GM21717 (cell line): ENCODE results near the gene KCTD14.
"Not testable (repeated sequence)": the region's sequence is repeated elsewhere in the genome, so short reads cannot be mapped to it uniquely, and the experiment has no call there.

ENCODE experiments used
- ATAC-seq: cut with Tn5 transposase; IDR thresholded peaks from one replicate; pipeline ENCODE4 v1.9.1; 2021; ENCODE audit warnings: mild to moderate bottlenecking, moderate library complexity; ENCODE audit not compliant: unreplicated experiment

The KCTD14 gene

GRCh38 chr11:78022397-78023396 is at the start of gene KCTD14:
TSS of gene KCTD14 (minus strand) at chr11:78023276. CDS start at chr11:78023249, 27 bp downstream.
- no peak for ATAC-seq

DNA sequence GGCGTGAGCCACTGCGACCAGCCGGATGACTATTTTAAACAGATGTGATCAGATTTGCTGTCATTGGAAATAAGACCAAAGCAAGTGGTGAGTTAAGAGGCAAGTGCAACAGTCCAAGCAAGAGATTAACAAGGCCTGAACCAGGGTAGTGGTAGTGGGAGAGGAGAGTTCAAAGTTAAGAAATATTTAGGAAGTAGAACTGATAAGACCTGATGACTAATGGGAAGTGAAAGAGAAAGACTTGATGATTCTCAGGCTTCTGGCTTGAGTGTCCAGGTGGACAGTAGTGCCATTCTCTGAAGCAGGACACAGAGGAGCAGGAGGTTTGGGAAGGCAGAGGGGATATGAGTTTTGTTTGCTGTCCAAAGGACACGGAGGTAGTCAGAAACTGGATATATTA is 49.4 kb upstream of the KCTD14 start:
- no peak for ATAC-seq

DNA sequence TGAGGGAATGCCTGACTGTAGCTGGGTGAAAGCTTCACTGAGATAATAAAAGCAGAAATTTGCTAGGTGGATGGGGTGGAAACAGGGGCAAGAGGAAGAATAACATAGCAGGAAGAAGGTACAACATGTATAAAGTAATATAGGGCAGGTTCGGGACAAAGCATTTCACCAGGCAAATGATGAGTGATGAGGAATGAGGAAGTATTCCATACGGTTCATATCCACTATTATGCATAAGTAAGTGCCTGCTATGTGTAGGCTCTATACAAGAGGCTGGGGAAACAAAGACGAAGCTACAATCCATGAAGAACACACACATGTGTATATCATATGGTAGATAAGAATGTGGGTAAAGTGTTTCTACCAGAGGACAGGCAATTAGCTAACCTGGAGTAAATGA is 48.6 kb upstream of the KCTD14 start:
- ATAC-seq: no peak

DNA sequence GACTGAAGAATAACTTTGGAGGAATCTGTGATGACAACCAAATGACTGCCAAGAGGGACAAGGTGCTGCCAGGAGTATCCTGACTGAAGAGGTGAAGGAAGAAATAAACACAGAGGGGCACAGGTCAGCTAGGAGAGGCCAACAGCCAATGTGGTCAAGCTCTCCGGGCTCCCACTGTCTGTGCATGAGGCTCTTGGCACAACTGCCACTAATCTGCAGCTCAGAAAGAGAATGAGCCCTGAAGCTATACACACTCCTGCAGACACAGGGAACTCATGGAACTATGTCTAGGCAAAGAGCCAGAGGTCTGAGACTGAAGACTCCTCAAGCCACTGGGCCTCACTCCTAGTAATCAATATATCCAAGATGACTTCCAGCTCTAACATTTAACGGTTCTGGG is 47.5 kb upstream of the KCTD14 start:
- no peak for ATAC-seq

- ATAC-seq: no peak
These were observed 46.4 kb upstream of the KCTD14 start for GRCh38 chr11:78069465-78069864.

GRCh38 chr11:78067704-78068103 is 44.6 kb upstream of the KCTD14 start:
- ATAC-seq: no peak

DNA sequence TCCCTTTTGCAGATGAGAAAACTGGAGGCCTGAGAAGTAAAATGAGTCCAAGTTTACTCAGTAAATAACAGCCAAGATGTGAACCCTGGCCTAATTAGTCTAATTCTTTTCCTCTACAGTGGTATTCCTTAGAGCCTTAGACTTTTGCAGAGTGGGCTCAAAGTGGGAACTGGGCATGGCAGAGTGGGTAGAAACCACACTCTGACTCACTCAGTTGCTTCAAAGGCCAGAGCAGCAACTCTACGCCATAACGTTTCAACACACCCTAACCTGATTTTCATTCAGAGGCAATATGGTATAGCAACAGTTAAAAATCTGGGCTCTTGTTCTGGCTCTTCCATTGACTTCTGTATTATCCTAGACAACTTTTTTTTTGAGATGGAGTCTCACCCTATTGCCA is 43.4 kb upstream of the KCTD14 start:
- ATAC-seq: no peak

DNA sequence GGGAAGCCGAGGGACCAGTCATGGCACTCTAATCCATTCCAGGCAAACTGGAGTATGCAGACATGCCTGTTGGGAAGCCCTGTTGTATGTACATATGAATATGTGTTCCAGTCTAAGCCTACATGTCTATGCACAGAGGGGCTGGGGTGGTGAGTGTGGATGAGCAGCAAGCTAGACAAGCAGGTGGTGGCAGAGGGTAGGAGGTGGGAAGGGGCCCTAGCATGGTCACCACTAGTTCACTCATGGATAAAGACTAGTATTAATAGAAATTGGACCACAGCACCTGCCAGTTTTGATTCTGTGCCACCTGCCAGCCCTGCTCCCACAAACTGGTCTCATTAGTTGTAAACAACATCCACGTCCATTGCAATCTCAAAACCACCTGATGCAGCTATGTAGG is 42.1 kb upstream of the KCTD14 start:
- no peak for ATAC-seq

DNA sequence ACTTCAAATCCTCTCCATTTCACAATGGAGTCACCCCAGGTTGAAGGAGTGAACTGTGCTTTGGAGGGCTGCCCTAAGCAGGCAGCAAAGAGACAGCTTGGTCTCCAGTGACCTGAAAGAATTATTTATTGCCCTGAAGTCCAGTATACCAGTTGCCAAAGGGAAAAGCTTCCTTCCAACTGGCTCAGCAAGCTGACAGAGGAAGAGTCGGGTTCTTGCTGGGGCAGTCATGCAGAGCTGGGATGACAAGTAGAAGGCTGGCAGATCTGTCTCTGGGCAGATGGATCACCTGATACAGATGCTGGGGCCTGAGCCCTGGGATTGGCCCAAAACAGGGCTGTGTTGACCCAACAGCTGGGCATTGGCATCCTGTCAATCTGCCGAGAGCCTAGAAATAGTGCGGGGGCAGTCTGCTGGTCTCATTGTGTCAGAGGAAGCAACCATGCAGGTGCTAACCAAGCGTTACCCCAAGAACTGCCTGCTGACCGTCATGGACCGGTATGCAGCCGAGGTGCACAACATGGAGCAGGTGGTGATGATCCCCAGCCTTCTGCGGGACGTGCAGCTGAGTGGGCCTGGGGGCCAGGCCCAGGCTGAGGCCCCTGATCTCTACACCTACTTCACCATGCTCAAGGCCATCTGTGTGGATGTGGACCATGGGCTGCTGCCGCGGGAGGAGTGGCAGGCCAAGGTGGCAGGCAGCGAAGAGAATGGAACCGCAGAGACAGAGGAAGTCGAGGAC is 40.5 kb upstream of the KCTD14 start, which contains the start of gene THRSP:
Gene THRSP (plus strand): TSS at position 422 of the 742 bp plus-strand sequence. CDS start 21 bp downstream, at position 443.
- ATAC-seq: no peak

GRCh38 chr11:78062671-78063070 is 39.6 kb upstream of the KCTD14 start:
- no peak for ATAC-seq

DNA sequence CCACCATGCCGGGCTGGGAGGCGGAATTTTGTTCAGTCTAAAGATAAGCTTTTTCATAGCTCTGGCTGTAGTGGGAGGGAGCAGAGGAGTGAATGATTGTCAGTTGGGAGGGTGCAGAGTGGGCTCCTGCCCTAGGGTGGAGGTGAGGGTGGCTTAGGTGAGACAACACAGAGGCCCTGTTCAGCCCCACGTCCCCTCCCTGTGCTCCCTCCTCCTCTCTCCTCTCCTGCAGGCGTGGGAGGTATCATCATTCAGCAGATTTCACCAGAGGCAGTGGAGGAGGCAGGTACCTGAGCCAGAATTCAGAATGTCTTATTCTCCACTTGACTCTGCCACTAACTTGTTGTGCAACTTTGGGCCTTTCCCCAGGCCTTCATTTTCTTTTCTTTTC is 38.8 kb upstream of the KCTD14 start:
- no peak for ATAC-seq

DNA sequence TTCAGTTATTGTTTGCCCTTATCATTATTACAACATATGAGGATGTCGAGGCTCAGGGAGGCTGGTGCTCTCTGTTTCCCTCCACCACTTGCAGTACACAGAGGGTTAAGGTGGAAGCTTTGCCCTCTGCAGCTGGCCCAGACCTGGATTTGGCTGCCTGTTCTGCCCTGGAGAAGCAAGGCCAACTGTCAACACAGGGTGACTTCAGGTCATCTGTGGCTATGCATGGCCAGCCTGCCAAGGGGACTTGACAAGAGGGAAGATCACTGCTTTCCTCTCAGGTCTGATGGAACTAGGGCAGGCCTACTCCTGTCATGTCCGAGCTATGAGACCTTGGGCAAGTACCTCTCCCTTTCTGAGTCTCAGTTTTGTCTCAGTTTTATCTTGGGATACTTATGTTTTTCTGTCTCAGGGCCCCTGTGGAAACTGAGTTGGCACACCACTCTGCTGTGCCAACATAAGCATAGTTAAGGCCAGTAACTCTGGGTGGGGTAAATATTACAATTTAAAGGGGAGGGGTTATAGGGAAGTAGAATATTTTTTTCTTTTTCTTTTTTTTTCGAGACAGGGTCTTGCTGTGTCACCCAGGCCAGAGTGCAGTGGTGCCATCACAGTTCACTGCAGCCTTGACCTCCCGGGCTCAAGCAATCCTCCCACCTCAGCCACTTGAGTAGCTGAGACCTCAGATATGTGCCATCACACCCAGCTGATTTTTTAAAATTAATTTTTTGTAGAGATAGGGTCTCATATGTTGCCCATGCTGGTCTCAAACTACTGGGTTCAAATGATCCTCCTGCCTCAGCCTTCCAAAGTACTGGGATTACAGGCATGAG is 38.2 kb upstream of the KCTD14 start:
- ATAC-seq: no peak

- ATAC-seq: no peak
These were observed 37.5 kb upstream of the KCTD14 start for GRCh38 chr11:78060533-78060932.

DNA sequence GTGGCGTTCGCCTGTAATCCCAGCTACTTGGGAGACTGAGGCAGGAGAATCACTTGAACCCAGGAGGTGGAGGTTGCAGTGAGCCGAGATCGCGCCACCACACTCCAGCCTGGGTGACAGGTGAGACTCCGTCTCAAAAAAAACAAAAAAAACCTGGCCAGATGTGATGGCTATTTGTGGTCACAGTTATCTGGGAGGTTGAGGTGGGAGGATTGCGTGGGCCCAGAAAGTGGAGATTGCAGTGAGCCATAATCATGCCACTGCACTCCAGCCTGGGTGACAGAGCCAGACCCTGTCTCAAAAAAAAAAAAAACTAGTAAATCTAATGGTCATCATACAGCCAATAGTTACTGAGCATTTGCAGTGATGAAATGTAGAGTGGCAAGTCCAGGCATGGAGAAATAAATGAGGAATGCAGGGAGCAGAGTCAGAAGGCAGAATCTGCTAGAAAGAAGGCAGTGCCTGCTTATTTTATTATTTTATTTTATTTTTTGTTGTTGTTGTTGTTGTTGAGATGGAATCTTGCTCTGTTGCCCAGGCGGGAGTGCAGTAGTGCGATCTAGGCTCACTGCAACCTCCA is 36.8 kb upstream of the KCTD14 start:
- not testable (repeated sequence) for ATAC-seq

GRCh38 chr11:78057462-78058055 is 34.5 kb upstream of the KCTD14 start:
- no peak for ATAC-seq

GRCh38 chr11:78056093-78056492 is 33.0 kb upstream of the KCTD14 start:
- ATAC-seq: no peak

DNA sequence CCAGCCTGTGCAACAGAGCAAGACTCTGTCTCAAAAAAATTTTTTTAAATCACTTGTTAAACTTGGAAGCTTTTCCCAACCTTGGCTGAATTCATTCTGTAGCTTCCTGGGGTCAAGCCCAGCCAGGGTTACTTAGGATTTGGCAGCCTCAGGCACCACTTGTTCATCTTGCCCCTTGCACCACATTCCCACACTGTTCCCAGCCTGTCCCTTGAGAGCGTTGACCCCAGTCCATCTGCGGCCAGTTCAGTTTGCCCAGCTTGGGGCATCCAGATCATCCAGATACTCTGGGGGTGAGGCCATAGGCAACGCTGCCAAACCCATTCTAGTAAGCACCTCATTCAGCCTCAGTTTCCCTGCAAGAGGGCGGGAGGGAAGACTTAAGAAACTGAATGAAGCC is 31.9 kb upstream of the KCTD14 start:
- ATAC-seq: no peak

DNA sequence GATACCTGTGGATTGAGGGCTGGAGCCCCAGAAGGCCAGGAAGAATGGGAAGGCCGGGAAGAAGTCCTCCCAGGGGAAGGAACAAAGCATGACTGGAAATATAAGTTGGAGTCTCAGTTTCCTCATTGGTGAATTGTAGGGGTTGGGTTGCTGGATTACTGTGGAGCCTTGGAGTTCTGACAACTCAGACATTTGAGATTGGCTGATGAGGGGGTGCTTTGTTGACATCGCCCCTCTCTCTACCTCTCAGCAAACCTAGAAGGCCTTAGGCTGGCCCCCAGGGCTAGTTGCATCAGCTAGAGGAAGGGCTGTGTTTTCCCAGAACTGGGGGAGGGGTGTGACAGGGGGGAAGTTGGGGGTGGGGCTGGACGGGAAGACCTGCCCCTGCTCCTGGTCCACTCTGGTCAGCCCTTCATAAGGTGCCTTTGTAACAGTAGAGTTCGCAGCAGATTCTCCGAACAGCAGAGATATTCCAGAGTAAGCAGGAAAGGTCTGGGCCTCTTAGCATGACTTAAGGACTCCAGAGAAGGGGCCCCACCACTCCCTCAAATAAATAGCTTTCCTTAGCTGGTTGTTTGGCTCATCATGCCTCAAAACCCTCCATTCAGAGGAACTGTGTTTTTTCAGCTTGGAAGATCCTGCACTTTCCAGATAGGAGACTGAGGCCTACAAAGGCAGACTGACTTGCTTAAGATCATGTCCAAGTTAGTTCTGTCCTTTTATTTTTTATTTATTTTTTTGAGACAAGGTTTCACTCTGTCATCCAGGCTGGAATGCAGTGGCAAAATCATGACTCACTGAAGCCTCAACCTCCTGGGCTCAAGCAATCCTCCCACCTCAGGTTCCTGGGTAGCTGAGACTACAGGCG is 28.1 kb upstream of the KCTD14 start:
- ATAC-seq: no peak

- ATAC-seq: no peak
These were observed 26.3 kb upstream of the KCTD14 start for GRCh38 chr11:78049348-78049747.
